ENCODE results near the gene ULK4.
A peak's percentile ranks its signal among the peaks of the same experiment; 100 is the strongest.
"Not testable (repeated sequence)": the region's sequence is repeated elsewhere in the genome, so short reads cannot be mapped to it uniquely, and the experiment has no call there.

The ULK4 gene

DNA sequence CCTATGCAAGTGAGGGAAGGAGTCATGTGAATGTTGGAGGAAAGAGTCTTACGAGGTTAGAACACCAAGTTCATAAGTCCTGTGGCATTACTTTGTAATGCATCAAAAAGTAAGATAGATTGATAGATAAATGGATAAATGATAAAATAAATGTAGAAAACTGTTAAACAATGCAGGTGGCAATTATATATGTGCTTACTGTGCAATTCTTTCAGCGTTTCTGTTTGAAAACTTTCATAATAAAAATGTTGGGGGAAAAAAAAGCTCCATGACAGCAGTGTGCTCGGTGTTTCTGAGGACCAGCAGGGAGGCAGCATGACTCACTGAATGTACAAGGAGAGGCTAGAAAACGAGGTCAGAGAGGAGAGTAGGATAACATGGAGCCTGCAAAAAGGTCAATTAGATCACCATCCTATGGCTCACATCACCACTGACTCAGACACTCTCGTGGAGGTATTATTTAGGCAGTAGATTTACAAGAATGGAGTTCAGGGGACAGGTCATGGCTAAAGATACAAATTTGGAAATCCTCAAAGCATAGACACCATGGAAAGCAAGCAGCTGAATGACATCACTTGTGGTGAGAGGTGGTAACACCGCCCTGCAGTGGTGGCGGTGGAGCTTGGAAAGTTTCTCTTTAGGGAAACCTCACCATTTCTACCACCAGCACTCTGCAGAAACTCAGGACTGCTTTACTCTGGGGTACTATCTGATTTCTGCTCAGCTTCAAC lies 542.8 kb downstream of the ULK4 start:
- DNase-seq: no peak

DNA sequence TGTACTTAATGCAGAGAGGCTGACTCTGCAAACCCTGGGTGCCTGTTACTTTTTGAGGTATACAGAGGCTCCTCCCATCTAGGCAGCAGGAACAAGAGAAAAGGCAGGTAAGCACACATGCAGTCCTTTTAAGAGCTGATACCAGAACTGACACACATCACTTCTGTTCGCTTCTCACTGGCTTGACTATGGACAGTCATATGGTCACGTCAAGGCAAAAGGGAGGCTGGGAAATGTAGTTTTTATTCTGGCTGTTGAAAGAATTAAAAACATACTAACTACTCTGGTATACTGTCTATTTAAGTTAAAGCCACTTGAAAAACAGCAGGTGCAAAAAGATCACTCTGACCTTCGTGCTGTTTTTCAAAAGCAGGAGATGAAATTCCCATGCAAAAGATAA lies 544.3 kb downstream of the ULK4 start:
- DNase-seq: no peak

DNA sequence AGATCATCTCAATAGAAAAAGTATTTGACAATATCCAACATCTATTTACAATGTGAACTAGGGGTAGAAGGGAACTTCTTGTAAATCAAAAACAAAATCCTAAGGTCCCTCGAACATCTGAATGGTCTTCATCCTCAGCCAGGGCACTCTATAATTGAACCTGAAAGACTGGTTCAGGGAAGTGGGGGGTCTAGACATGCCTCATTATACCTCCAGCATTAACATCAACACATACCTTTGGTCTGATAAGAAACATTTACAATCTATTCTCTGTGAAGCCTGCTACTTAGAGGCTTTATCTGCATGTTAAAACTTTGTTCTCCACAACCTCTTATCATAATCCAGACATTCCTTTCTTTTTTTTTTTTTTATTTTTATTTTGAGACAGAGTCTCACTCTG lies 550.8 kb downstream of the ULK4 start:
- DNase-seq: no peak

DNA sequence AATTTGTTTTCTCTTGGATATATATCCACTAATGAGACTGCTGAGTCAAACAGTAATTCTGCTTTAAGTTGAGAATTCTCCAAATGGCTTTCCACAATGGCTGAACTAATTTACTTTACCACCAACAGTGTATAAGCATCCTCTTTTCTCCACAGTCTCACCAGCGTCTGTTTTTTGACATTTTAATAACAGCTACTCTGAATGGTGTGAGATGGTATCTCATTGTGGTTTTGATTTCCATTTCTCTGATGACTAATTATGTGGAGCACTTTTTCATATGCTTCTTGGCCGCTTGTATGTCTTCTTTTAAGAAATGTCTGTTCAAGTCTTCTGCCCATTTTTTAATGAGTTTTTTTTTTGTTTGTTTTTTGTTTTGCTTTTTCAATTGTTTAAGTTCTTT lies 556.4 kb downstream of the ULK4 start:
- DNase-seq: no peak

DNA sequence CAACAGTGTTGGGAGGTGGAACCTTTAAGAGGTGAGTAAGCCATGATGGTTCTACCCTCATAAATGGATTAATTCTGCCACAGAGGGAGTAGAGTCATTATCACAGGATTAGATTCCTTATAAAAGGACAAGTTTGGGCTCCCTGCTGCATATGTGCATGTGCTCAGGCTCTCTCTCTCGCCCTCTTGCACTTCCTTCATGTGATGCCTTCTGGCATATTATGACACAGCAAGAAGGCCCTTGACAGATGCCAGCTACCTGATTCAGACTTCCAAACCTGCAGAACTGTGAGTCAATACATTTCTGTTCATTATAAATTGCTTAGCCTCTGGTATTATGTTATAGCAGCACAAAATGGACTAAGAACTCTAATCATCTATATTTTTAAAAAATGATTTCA lies 557.3 kb downstream of the ULK4 start:
- no peak for DNase-seq

DNA sequence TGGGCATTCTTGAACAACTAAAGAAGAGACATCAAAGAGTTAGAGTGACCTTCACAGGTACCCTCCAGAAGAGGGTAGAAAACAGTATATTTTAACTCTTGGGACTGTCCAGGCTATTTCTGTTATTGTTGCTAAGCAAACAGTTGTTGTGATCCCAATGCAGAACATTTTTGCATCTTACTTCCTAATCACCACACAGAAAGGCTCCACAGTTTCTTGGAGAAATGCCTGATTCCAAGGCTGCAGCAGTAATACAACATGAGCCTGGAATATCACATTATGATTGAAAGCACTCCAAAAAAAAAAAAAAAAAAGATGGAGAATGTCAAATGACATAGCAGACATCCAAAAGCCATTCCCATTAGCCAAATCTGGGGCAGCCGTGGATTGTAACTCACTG lies 567.0 kb downstream of the ULK4 start:
- no peak for DNase-seq

DNA sequence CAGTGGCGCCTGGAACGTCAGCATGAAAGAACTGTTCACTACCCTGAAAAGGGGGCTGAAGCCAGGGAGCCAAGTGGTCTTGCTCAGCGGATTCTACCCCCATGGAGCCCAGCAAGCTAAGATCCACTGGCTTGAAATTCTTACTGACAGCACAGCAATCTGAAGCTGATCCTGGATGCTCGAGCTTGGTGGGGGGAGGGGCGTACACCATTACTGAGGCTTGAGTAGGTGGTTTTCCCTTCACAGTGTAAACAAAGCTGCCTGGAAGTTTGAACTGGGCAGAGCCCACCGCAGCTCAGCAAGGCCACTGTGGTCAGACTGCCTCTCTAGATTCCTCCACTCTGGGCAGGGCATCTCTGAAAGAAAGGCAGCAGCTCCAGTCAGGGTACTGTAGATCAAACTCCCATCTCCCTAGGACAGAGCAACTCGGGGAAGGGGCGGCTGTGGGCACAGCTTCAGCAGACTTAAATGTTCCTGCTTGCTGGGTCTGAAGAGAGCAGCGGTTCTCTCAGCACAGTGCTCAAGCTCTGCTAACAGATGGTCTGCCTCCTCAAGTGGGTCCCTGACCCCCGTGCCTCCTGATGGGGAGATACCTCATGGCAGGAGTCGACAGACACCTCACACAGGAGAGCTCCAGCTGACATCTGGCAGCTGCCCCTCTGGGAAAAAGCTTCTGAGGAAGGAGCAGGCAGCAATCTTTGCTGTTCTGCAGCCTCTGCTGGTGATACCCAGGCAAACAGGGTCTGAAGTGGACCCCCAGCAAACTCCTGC lies 591.0 kb downstream of the ULK4 start:
- not testable (repeated sequence) for DNase-seq

DNA sequence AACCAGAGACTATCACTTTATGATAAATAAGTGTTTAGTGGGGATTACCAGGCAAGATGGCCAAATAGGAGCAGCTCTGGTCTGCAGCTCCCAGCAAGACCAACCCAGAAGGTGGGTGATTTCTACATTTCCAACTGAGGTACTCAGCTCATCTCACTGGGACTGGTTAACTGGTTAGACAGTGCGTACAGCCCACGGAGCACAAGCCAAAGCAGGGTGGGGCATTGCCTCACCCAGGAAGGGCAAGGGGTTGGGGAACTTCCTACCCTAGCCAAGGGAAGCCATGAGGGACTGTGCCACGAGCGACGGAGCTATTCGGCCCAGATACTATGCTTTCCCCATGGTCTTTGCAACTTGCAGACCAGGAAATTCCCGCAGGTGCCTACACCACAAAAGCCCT lies 591.6 kb downstream of the ULK4 start:
- no peak for DNase-seq

DNA sequence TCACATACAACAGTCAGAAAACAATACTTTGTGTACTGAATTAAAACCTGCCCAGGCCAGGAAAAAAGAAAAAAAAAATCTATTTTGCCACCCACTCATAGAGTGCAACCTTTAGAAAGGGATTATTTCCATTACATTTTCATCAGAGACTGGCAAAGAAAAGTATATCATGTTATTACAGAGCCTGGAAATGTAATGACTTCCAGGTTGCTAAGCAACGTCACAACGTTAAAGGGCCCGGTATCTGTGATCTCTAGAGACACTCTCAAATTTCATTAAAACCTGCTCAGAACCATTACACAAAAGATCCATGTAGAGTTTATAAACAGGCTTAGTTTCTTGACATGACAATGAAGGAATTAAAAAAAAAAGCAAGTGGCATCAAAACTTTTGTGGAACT lies 592.1 kb downstream of the ULK4 start:
- no peak for DNase-seq

DNA sequence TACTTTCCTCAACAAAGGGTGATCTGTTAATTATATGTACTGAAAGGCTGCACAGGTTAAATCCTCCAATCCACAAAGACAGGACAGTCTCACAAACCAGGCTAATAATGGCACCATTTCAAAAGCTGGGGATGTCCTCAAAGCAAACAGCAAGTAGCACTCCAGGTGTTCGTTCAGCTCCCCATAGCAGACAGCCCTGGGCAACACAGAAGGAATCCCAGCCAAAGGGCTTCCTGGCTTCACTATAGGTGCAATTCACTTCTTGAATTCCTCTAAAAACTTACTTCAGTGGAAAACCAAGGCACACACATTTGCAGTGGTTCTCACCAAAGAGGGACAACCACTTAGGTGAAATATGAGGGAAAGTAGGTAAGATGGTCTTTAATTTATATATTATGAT lies 595.9 kb downstream of the ULK4 start:
- no peak for DNase-seq

DNA sequence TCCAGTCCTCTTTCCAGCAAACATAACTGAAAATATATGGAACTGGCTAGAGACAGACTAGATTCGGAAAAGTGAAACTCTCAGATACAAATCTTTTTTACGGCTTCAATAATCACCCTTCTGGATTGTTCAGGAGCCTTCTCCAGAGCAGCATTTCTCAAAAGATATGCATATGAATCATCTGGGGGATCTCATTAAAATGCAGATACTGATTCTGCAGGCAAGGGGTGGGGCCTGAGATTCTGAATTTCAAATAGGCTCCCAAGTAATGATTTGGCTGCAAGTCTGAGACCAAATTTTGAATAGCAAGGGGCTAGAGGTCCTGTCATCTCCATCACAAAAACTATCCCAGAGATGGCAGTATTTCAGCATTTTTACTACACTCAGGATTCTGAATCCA lies 597.2 kb downstream of the ULK4 start:
- DNase-seq: no peak

DNA sequence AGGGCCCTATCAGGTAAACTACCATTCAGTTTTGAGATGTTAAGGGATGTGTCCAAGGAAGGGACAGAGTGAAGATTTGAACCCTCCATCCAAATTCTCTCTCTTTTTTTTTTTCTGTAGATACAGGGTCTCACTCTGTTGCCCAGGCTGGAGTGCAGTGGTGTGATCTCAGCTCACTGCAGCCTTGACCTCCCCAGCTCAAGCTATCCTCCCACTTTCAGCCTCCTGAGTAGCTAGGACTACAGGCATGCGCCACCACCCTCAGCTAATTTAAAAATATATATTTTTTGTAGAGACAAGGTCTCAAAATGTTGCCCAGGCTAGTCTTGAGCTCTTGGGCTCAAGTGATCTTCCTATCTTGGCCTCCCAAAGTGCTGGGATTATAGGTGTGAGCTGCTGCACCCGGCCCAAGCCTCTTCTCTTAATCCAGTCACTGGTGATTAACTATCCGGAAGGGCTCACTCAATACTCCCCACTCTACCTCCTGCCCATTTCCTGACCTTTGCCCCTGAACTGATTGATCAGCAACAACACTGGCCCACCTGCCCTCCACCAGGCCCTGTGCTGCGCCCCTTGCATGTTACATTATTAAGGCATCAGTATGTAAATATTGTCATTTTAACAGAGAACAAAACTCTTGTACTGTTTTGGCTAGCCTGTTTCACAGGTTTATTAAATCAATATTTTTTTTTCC lies 597.9 kb downstream of the ULK4 start:
- no peak for DNase-seq

DNA sequence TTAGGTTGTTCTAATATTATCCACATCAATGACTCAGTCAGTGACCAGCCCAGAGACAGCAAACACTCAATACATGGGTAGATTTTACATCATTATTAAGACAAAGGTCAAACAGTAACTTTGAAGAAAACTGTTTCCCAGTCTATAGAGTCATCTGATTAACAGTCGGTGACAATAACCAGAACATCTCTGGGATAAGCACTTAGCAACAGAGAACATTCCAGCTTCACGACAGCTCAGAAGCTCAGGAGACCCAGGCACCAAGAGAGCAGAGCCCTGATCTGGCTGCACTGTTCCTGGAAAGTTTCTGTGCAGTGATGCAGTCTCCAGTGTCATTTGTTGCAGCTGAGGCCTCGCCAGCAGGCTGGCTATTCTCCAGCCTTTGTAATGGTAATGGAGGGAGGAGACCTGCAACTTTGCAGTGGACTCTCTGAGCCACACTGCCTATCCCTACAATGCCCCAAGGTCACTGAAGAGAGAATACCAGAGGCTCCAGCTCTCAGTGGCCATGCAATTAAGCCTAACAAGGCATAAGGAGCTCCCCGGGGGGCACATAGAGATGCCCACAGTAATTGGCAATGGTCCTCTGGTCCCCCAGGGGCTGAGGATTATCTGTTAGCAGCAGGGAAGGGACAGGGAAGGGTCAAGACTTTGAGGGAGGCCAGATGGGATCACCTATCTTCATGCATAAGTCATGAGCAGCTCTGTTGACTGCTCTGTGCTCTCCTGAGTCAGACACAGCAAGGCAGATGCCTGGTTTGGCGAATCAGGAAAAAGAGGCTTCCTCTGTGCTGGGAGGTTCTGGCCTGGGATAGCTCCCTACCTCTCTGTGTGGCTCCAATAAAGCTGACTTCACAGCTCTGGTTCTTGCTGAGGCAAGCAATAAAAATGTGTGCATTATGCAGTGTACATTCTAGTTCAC lies 599.0 kb downstream of the ULK4 start:
- no peak for DNase-seq

DNA sequence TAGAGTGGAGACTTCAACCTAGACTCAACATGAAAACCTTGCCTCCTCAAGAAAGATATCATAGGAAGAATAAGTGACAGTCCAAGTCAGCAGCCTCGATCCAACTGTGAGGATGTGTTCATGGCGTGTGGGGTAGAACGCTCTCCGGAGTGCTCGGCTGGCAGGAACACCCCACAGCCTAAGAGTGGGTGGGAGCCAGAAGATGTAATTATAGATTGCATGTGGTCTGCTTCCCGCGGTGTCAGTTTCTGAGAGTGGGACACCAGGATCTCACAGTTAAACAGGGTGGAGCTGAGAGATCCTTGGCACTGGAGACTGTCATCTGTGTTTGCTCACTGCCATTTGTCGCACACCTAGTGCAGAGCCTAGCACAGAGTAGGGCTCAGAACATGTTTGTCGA lies 604.6 kb downstream of the ULK4 start:
- DNase-seq: no peak

DNA sequence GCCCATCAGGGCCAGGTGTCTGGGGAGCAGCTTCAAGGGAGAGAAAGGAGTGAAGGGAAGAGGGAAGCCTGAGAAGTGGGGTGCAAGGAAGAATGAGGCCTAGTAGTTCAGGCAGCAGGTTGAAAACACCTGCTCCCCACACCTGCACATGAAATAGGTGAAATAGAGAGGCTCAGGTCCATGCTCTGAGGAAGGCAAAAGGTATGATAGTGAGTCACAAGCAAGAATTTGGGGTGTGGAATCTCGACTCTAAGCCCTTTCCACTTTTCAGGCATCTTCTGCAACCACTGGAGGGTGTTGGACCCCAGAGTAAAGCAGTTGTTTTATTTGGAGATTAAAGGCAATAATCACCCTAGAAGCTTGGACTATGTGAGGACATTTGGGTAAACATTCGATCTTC lies 605.1 kb downstream of the ULK4 start:
- no peak for DNase-seq

DNA sequence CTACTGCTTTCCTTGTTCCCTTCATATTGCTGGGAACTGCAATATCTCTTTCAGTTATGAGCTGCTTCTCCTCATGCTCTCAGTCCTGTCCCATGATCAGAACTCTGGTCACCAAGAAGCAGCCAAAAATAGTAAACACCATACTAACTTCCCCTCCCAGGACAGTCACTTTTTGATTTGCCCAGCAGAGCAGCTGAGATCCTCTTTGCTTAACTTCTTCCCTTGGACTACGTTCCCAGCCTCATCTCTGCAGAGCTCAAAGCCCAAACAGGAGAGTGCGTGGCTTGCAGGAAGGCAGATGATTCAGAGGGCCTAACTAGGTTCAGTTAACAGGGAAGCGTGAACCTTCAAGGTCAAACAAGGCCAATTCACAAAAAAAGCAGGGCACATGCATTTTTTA lies 609.4 kb downstream of the ULK4 start:
- DNase-seq: peak; percentile 3

DNA sequence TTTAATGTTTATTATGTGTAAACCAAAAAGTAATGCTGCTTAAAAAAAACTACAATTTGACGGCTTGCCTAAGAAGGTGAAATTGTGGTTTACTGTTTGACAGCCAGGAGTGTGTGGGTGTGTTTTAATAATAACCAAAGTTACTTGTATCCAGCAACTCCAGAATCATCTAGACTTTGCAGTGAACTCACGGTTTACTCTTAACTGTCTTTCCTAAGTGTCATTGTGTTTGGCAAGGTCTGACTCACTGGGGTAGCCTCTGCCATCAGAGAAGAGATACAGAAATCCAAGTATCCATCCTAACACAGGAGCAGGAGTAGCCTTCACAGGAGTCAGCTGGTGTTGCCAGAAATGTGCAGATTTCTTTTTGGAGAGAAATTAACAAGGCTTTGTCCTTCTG lies 611.5 kb downstream of the ULK4 start:
- no peak for DNase-seq

DNA sequence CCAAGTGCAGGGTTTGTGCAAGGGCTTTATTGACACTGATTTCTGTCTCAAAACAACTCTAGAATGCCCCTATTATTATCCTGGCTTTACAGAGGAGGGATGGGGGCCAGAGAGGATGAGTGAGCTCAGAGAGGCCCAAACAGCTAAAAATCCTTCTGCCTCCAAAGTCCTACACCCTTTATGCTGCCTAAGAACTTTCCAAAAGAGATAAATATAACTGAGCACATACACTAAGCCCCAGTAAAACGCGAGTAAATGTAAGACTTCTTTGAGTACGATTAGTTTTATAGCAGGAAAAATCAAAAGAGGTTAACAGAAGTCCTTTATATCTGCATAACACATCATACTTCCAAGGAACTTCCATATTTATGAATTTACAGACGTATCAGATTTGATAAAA lies 613.5 kb downstream of the ULK4 start:
- DNase-seq: no peak

DNA sequence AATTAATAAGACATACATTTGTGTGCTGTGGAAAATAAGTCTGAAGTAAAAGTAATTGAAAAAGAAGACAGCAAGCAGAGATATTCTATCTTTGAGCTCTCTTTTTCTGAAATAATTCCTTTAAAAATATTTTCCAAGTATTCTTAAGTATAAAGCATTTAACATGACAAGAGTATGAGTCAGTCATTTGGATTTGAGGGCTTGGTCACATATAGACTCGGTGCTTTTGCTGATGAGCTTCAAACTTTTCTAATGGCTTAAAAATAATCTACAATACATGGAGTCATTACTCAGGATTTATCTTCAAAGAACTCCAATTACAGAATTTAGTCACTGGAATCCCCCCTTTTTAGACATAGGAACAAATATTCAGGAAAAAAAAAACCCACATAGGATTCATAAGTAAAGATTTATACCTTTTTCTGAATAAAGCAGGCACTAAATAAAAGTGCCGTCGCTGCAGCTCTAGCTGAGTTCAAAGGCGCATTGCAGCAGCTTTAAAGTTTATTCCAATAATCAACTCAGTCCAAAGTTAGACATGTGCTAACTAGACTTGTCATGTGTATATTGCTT lies 615.1 kb downstream of the ULK4 start:
- no peak for DNase-seq

DNA sequence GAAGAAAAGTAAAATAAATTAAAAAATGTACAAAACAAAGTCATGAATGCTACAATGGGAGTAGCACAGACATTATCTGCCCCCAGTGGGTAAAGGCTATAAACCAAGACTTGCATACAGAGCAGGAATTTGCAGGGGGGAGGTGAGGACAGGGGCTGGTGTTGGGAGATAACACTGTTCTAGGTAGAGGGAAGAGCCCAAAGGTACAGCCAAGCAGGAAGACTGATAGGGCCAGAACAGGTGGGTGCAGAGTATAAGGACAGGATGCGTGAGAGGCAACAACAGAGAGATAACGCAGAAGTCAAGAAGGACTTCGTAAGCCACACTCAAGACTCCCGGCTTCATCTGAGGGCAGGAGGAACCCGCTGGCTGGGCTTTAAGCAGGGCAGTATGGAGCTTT lies 616.1 kb downstream of the ULK4 start:
- no peak for DNase-seq

DNA sequence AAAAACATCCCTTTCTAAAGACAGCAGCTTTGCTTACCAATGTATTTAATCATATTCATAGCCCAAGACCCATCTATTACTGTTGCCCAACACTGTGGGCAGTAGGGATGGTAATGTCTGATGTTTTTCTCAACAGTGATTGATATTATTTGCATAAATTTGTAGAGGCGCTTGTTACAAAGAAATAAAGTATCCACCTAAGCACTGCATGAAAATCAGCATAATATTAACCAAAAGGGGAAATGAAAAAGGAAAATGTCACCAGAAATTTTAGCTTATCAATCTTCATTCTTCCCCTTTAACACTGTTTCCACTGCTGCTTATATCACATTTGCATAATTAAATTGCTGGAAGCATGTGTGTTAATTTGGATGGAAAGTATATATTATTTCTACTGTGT lies 622.1 kb downstream of the ULK4 start:
- no peak for DNase-seq

DNA sequence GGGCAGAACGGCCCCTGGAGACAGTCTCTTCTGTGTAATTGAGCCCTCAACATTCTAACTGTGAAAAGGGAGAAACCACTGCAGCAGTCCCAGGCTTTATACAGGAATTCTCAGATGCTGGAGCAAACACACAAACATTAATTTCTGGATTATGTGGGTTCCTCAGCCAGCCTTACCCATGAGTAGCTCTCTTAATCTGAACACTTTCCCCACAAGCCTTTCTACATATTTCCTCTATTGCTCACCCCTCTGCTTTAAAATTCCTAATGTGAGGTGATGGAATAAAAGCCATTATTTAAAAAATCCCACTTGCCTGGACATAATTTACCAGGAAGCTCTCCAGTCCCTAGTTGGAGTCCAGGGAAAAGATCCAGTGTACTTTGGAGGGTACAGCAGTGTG lies 623.6 kb downstream of the ULK4 start:
- no peak for DNase-seq

DNA sequence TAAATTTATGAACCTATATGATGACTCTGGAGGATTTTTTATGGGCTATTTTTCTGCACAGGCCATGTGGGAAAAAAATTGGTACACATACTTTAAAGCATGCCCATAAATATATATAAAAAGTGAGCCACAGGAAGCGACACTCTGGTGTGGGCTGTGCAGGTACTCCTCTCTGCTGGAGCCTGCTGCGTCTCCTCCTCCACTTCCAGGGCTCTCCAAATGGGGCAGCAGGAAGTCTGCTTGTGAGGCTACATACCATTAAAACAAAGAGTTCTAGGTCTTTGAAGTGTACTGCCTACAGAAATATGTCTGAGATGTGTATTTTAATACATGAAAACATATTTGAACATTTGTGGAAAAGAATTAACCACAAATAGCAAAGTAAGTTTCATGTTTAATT lies 627.5 kb downstream of the ULK4 start:
- DNase-seq: no peak

All from CD4-positive, alpha-beta T cell treated with Interferon gamma for 1 hour (primary cell).